Umbilical cord (tissue), 2 donors: Measurements from ENCODE around the gene FCHSD2. TPM values are rescaled to one million over a fixed set of nuclear protein-coding genes. Genes with fewer than 3 reads are reported as not detected.
"Not testable (repeated sequence)": the region's sequence is repeated elsewhere in the genome, so short reads cannot be mapped to it uniquely, and the experiment has no call there.

Experiments
- DNase-seq: peaks from one replicate; pipeline ENCODE4 v3.0.0-alpha.2; 2015; ENCODE audit warnings: low spot score
- total RNA-seq: library from RNA; depleted of rRNA; stranded (reverse); fragments of >200 nt; gene quantifications from one replicate; pipeline ENCODE4 v1.2.3, GENCODE V29; 2014; ENCODE audit warnings: low replicate concordance; ENCODE audit not compliant: insufficient read depth

The FCHSD2 gene
- total RNA-seq, 1 donor from 2014 or later: 40.7 TPM

DNA sequence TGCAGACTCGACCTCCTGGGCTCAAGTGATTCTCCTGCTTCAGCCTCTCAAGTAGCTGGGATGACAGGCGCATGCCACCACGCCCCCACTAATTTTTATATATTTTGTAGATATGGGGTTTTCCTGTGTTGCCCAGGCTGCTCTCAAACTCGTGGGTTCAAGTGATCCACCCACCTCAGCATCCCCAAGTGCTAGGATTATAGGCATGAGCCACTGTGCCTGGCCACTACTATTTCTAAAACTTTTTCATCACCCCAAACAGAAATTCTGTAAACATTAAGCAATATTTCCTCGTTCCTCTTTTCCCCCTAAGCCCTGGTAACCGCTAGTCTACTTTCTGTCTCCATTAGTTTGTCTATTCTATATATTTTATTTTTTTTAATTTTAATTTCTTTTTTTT, 336.9 kb downstream of the FCHSD2 start:
- DNase-seq: no peak

DNA sequence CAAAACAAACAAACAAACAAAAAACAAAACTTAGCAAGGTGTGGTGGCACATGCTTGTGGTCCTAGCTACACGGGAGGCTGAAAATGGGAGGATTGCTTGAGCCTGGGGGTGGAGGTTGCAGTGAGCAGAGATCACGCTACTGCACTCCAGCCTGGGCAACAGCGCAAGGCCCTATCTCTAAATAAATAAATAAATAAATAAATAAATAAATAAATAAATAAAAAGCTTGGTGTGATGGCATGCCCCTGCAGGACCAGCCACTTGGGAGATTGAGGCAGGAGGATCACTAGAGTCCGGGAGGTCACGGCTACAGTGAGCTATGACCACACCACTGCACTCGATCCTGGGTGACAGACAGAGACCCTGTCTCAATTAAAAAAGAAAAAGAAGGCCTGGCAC, 339.3 kb downstream of the FCHSD2 start:
- DNase-seq: no peak

DNA sequence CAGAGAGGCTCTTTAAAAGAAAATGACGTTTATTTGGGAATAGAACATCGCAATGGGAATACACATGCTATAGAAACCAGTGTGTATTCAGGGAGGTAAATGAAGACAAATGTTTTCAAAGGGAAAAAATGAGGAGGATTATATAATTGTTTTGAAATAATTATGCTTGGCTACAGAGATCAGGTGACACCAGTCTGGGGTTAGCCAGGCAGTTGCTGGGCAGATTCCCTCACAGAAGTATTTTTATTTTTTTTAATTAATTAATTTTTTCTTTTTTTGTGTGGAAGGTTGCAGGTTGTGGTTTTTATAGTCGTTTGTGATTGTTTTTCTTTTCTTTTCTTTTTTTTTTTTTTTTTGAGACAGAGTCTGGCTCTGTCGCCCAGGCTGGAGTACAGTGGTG, 342.7 kb downstream of the FCHSD2 start:
- no peak for DNase-seq

GRCh38 chr11:72798361-72798760, 343.8 kb downstream of the FCHSD2 start:
- no peak for DNase-seq

DNA sequence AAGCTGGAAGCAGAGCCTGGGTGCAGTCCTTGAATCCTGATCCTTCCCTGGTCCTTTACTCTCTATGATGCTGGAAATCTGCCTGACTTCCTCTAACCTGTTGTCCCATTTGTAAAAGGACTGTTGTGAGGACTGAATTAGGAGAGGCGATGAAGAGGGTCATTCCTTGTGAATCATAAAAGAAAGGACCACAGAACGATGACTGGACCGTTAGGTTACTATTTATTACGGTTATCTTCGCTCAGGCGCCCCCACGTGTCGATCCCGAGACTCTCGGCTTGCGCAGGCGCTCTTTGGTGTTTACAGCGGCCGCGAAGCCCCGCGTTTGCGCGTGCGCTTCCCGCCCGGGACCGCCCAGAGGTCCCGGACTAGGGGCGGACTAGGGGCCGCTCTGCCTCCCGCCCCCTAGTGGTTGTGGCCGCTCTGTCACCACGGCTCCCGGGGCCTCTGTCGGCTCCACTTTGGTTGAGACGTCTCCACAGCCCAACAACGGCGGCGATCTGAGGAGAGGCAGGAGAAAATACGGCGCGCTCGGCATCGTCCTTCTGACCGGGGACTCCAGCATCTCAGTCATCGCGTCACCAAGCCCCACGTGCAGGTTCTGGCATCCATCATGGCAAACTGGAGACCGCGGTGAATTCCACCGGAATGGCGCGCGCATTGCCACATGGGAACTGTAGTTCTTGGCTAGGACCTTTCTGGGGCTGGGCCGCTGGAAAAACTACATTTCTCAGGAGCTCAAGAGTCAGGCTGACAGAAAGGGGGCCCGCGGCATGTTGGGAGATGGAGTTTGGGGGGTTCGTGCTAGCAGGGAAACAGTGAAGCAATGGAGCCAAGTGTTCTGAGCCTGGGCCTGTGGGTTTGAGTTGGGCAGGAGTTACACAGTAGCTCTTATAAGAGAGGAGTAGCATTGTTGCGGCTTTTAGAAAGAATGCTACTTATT, 348.4 kb downstream of the FCHSD2 start, which contains the start of gene STARD10:
Gene STARD10, minus strand, starts transcription at position 623 of the 943 bp plus-strand sequence. CDS start 12,866 bp downstream, outside the sequence.
- peak; percentile 99 for DNase-seq

DNA sequence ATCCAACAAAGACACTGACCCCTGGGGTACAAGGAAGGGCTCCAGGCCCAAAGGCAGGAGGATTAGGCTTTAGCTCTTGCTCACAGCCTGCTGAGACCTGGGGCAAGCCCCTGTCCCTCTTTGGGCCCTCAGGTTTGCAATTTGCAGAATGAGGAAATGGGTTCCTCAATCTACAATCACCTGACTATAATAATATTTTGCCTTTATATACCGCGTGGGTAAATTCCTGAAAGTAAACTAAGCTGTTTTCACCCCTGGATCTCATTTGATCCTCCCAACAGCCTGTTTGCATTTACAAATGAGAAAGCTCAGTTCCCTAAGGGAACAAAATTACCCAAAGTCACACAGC, 349.1 kb downstream of the FCHSD2 start:
- DNase-seq: no peak

DNA sequence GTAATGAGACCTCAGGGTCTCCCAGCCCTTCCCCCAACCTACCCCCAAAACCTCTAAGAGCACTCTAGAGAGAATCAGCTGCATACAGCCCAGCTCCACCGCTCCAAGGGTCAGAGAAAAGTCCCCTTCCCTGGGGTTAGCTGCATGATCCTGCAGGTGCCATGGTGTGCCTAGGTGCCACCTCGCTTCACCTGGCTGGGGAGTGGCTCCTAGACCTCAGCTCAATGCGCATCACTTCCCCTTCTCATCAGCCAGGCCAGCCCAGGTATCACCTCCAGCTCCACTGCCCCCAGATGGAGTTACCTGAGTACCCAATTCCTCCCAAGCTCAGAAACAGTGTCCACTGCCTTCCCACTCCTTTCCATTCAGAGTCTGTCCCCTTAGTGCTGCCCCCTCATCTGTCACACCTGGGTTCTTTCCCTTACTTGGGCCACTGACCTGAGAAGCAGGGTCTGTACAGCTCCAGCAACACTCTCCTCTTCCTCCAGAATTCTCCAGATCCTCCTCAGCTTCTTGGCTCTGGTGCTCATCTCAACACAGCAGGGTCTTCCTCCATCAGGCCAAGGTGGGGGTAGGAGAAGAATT, 349.6 kb downstream of the FCHSD2 start:
- DNase-seq: no peak

- DNase-seq: not testable (repeated sequence)
These were observed 350.9 kb downstream of the FCHSD2 start for GRCh38 chr11:72791228-72791627.

DNA sequence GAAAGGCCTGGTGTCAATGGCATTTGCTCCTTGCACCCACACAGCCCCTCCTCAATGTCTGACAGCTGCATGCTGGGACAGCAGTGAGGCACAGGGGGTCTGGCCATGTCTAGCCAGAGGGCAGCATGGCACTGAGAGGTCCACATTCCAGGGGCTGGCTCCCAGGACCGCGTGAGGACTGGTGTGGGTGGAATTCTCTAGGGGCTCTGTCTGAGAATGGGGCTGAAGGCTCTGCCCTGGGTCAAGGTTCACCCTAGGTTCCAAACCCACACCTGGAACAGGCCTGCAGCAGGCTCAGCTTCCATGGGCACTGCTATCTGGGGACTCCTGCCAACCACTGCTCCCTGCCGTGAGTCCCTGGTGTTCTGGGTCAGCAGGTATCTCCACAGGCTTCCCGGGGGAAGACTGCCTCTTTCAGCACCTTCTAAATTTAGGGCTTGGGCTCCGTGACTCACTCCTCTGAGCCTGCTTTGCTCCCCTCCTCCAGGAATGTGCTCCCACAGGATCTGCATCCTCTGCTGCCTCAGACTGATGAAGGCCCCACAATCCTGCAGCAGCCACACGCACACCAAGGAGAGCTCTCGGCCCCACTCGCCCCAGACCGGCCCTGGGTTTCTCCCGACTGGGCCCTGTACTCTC, 352.5 kb downstream of the FCHSD2 start:
- DNase-seq: peak; percentile 73

GRCh38 chr11:72788241-72788640, 353.9 kb downstream of the FCHSD2 start:
- no peak for DNase-seq

DNA sequence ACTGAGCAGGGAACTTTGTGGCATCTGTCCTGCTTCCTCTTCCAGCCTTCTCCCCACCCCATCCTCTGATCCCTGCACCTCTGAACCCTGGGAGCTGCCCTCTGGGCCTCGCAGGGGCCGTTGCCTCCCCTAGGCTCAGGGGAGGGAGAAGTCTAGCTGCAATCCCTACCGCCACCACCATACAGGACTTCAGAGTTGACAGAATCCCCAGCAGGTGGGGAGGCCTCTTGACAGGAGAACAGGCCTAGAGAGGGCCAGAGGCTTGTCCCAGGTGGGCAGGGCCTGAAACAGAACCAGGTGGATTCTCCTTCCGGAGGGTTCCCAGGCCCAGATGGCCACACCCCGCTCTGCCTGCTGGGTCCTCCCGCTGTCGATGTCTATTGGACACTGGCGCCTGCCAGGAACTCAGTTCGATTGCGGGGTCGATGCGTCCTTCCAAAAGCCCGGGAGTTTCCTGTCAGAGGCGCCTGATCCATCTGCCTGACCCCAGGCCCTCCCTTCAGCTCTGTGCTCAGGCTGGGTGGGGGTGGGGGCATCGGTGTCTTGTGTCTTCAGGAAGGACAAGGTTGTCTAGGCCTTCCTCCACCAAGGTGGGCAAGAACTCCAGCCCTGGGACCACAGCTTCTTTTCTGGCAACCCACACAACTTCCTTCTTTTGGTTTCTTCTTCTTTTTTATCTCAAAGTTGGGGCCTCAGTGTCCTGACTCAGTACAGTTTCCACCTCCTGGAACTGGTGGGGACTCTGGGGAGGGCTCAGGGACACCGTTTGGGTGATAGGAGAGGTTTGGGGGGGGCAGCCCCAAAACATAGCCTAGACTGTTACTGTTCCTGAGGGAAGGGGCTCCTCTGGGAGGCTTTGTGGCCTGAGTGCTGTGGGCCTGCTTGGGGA, 354.7 kb downstream of the FCHSD2 start:
- DNase-seq: no peak

Other genes starting within 250 kb of the FCHSD2 start
- gene P2RY2, start 76.0 kb upstream of the FCHSD2 start, total RNA-seq: 4.8 TPM
- not detected for gene P2RY6, start 130.0 kb upstream of the FCHSD2 start, total RNA-seq
- gene ARHGEF17, start 166.0 kb upstream of the FCHSD2 start, total RNA-seq: 46.5 TPM
- 8.4 TPM for gene RELT, start 234.1 kb upstream of the FCHSD2 start, total RNA-seq